NB4 (cell line): Measurements from ENCODE around the gene TMEM184B.

ENCODE experiments used
- POLR2A ChIP-seq: IDR thresholded peaks from 2 replicates; pipeline ENCODE4 v1.6.1; 2011; ENCODE audit warnings: mild to moderate bottlenecking; ENCODE audit not compliant: insufficient read length; ENCODE audit errors: extremely low read depth
- TF ChIP-seq, protein P1 (sequence below): IDR thresholded peaks from one replicate; pipeline ENCODE4 v1.5.1; 2012; ENCODE audit warnings: low read depth, low read length

DNA sequence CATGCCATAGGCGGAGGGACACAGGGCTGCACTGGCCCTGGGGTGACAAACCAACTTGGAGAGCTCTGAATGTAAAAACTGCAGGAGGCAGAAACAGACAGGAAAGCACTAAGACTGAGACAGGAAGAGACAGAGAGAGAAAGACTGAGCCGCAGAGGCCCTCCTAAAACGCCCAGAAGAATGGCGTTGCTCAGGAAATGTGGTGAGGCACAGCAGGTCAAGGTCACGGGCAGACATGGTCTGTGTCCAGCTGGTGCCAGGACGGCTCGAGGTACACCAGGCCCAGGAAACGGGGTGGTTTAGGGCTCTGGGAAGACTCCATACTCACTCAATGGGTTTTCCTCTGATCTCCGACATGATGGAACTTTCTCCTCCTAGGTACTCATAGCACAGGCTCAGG is 41.9 kb downstream of the TMEM184B start:
- TF ChIP-seq POLR2A: no peak
- TF ChIP-seq, protein P1, sequence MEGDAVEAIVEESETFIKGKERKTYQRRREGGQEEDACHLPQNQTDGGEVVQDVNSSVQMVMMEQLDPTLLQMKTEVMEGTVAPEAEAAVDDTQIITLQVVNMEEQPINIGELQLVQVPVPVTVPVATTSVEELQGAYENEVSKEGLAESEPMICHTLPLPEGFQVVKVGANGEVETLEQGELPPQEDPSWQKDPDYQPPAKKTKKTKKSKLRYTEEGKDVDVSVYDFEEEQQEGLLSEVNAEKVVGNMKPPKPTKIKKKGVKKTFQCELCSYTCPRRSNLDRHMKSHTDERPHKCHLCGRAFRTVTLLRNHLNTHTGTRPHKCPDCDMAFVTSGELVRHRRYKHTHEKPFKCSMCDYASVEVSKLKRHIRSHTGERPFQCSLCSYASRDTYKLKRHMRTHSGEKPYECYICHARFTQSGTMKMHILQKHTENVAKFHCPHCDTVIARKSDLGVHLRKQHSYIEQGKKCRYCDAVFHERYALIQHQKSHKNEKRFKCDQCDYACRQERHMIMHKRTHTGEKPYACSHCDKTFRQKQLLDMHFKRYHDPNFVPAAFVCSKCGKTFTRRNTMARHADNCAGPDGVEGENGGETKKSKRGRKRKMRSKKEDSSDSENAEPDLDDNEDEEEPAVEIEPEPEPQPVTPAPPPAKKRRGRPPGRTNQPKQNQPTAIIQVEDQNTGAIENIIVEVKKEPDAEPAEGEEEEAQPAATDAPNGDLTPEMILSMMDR: no peak
